IMR-90 (cell line): ENCODE results near the gene RPS6KA6. TPM values are rescaled to one million over a fixed set of nuclear protein-coding genes. Genes with fewer than 3 reads are reported as not detected.

Experiments
- ATAC-seq: fragments of 200-7000 bp; cut with Tn5 transposase; 2 replicates; pipeline ENCODE4 v1.9.1; 2020; ENCODE audit warnings: low read depth, mild to moderate bottlenecking, moderate library complexity
- BruUV-seq: library from RNA; stranded (reverse); fragments of 400-500 nt; replicated peaks from 2 replicates; lab custom pipeline; 2021; lab: Mats Ljungman, UMichigan
- CTCF ChIA-PET: fragments of 300-600 bp; formaldehyde crosslinking; extraction: SDS; loops from one replicate; lab custom pipeline; 2021; ENCODE audit warnings: antibody characterized with exemption; lab: Yijun Ruan, JAX
- POLR2A ChIA-PET: fragments of 300-600 bp; sonication (Branson Sonifier 250); formaldehyde crosslinking; loops from one replicate; lab custom pipeline; 2022; ENCODE audit warnings: antibody characterized with exemption; ENCODE audit not compliant: unreplicated experiment; lab: Charles Lee
- DNase-seq: peaks from one replicate; pipeline ENCODE4 v3.0.0; 2013
- H2AFZ ChIP-seq: replicated peaks from 2 replicates; pipeline ENCODE3; 2013; ENCODE audit warnings: low read length, mild to moderate bottlenecking; ENCODE audit not compliant: poor library complexity
- H2AK5ac ChIP-seq: 2 replicates; pipeline ENCODE4 v1.6.1; 2013; ENCODE audit warnings: low read depth, low read length, inconsistent platforms
- H2AK9ac ChIP-seq: replicated peaks from 2 replicates; pipeline ENCODE3; 2013; ENCODE audit warnings: mild to moderate bottlenecking, low read depth, low read length, moderate library complexity; ENCODE audit not compliant: poor library complexity
- H2BK120ac ChIP-seq: 2 replicates; pipeline ENCODE4 v1.6.1; 2013; ENCODE audit warnings: low read depth, low read length, inconsistent platforms
- H2BK15ac ChIP-seq: 3 replicates; pipeline ENCODE4 v1.6.1; 2013; ENCODE audit warnings: low read depth, low read length, inconsistent platforms
- H2BK20ac ChIP-seq: 2 replicates; pipeline ENCODE4 v1.6.1; 2013; ENCODE audit warnings: low read depth, mild to moderate bottlenecking, inconsistent platforms, low read length, moderate library complexity
- H2BK5ac ChIP-seq: 2 replicates; pipeline ENCODE4 v1.6.1; 2013; ENCODE audit warnings: mild to moderate bottlenecking, low read depth, low read length, inconsistent platforms; ENCODE audit not compliant: poor library complexity, severe bottlenecking
- H3K14ac ChIP-seq: replicated peaks from 2 replicates; pipeline ENCODE4 v1.6.1; 2013; ENCODE audit warnings: low read depth, low read length, inconsistent platforms
- H3K18ac ChIP-seq: 2 replicates; pipeline ENCODE4 v1.6.1; 2013; ENCODE audit warnings: low read depth, low read length, control low read depth
- H3K23ac ChIP-seq: 2 replicates; pipeline ENCODE4 v1.6.1; 2013; ENCODE audit warnings: low read depth, low read length, inconsistent platforms
- H3K27ac ChIP-seq: 2 replicates; pipeline ENCODE4 v1.5.1; 2013; ENCODE audit warnings: mild to moderate bottlenecking, control low read depth, low read length; ENCODE audit not compliant: insufficient read depth
- H3K27me3 ChIP-seq: 2 replicates; pipeline ENCODE4 v1.6.1; 2013; ENCODE audit warnings: low read length; ENCODE audit not compliant: control insufficient read depth, insufficient read depth
- H3K36me3 ChIP-seq: 2 replicates; pipeline ENCODE4 v1.6.1; 2013; ENCODE audit warnings: low read length, mixed read lengths; ENCODE audit not compliant: control insufficient read depth, insufficient read depth
- H3K4ac ChIP-seq: 2 replicates; pipeline ENCODE4 v1.6.1; 2013; ENCODE audit warnings: low read depth, low read length, inconsistent platforms
- H3K4me1 ChIP-seq: 2 replicates; pipeline ENCODE4 v1.6.1; 2013; ENCODE audit warnings: low read length, mixed read lengths; ENCODE audit not compliant: control insufficient read depth, insufficient read depth
- H3K4me2 ChIP-seq: 2 replicates; pipeline ENCODE4 v1.6.1; 2013; ENCODE audit warnings: low read depth, mild to moderate bottlenecking, control low read depth, low read length, moderate library complexity
- H3K4me3 ChIP-seq: 2 replicates; pipeline ENCODE4 v1.5.1; 2013; ENCODE audit warnings: low read depth, mild to moderate bottlenecking, control low read depth, low read length, moderate library complexity; ENCODE audit not compliant: insufficient read depth
- H3K56ac ChIP-seq: 2 replicates; pipeline ENCODE4 v1.6.1; 2013; ENCODE audit warnings: low read length, inconsistent platforms; ENCODE audit not compliant: insufficient read depth; ENCODE audit errors: extremely low read depth
- H3K79me1 ChIP-seq, 2 experiments: 2 replicates each; pipeline ENCODE4 v1.6.1; 2013; ENCODE audit warnings: low read length in 2 of 2, inconsistent platforms in 1 of 2, low read depth in 1 of 2
- H3K9ac ChIP-seq: 2 replicates; pipeline ENCODE4 v1.6.1; 2013; ENCODE audit warnings: low read depth, low read length, control low read depth
- H3K9me1 ChIP-seq: 2 replicates; pipeline ENCODE4 v1.6.1; 2013; ENCODE audit warnings: low read length, inconsistent platforms; ENCODE audit not compliant: insufficient read depth
- H3K9me3 ChIP-seq: 2 replicates; pipeline ENCODE4 v1.6.1; 2013; ENCODE audit warnings: low read length; ENCODE audit not compliant: control insufficient read depth, insufficient read depth
- H4K20me1 ChIP-seq: 2 replicates; pipeline ENCODE4 v1.6.1; 2013; ENCODE audit warnings: low read length, inconsistent platforms; ENCODE audit not compliant: insufficient read depth
- H4K5ac ChIP-seq: 2 replicates; pipeline ENCODE4 v1.6.1; 2013; ENCODE audit warnings: mild to moderate bottlenecking, low read depth, low read length, control low read depth
- H4K8ac ChIP-seq, 2 experiments: 2 replicates each; pipeline ENCODE4 v1.6.1; 2013; ENCODE audit warnings: low read depth in 2 of 2, low read length in 2 of 2, control low read depth in 1 of 2, inconsistent platforms in 1 of 2
- H4K91ac ChIP-seq: 2 replicates; pipeline ENCODE4 v1.6.1; 2013; ENCODE audit warnings: low read depth, low read length, inconsistent platforms; ENCODE audit not compliant: insufficient read depth
- BHLHE40 ChIP-seq: fragments of 150-350 bp; IDR thresholded peaks from 2 replicates; pipeline ENCODE4 v1.6.1; 2016; ENCODE audit warnings: mild to moderate bottlenecking, low read depth, low read length
- CTCF ChIP-seq: conservative IDR thresholded peaks from 2 replicates; pipeline ENCODE4 v1.5.1; 2012; ENCODE audit warnings: mild to moderate bottlenecking, low read depth, low read length, improper control_type of control experiment
- ELK1 ChIP-seq: fragments of 150-350 bp; IDR thresholded peaks from 2 replicates; pipeline ENCODE4 v1.6.1; 2016; ENCODE audit warnings: low read depth, mild to moderate bottlenecking, low read length, moderate library complexity, borderline replicate concordance
- FOS ChIP-seq: fragments of 150-350 bp; IDR thresholded peaks from 2 replicates; pipeline ENCODE4 v1.6.1; 2016; ENCODE audit warnings: low read depth, low read length
- MAFK ChIP-seq: IDR thresholded peaks from 2 replicates; pipeline ENCODE4 v1.6.1; 2012; ENCODE audit warnings: low read depth, low read length, improper control_type of control experiment
- MAZ ChIP-seq: IDR thresholded peaks from 2 replicates; pipeline ENCODE4 v1.6.1; 2012; ENCODE audit warnings: low read depth, mild to moderate bottlenecking, low read length, improper control_type of control experiment, moderate library complexity, borderline replicate concordance
- MXI1 ChIP-seq: IDR thresholded peaks from 2 replicates; pipeline ENCODE4 v1.6.1; 2012; ENCODE audit warnings: low read depth, mild to moderate bottlenecking, low read length, moderate library complexity, borderline replicate concordance
- RAD21 ChIP-seq: IDR thresholded peaks from 2 replicates; pipeline ENCODE4 v1.6.1; 2012; ENCODE audit warnings: low read length, improper control_type of control experiment
- RCOR1 ChIP-seq: IDR thresholded peaks from 2 replicates; pipeline ENCODE4 v1.6.1; 2012; ENCODE audit warnings: mild to moderate bottlenecking, low read length, improper control_type of control experiment; ENCODE audit not compliant: insufficient replicate concordance
- RFX5 ChIP-seq: IDR thresholded peaks from 2 replicates; pipeline ENCODE4 v1.8.0; 2012; ENCODE audit warnings: low read depth, mild to moderate bottlenecking, low read length, moderate library complexity
- USF2 ChIP-seq: fragments of 150-350 bp; IDR thresholded peaks from 2 replicates; pipeline ENCODE4 v1.6.1; 2017; ENCODE audit warnings: mild to moderate bottlenecking, antibody characterized with exemption, low read length, low read depth
- WGBS, 2 experiments: methylation state at CpG; one replicate each; pipeline versions ENCODE4 v1.1.5 to v1.1.7; 2013; ENCODE audit warnings: missing lambda C conversion rate in 2 of 2; ENCODE audit not compliant: insufficient read length in 1 of 2; ENCODE audit errors: extremely low coverage in 2 of 2; 5-methylcytosine and 5-hydroxymethylcytosine counted together
- dilution Hi-C: fragments of 300-500 bp; cut with HindIII; formaldehyde crosslinking; loops from one replicate; pipeline ENCODE4 v1.14.3; 2018; ENCODE audit warnings: low sequenced_read_pairs; ENCODE audit not compliant: unreplicated experiment
- in situ Hi-C: fragments of 300-500 bp; cut with MboI; formaldehyde crosslinking; loops from 3 replicates; pipeline ENCODE4 v1.14.3; 2019; ENCODE audit warnings: low sequenced_read_pairs, inconsistent platforms, mixed read lengths
- intact Hi-C: fragments of 100-400 bp; cut with micrococcal nuclease; formaldehyde crosslinking; loops from 2 replicates; pipeline ENCODE4 v1.10.0; 2022
- polyA plus RNA-seq, 3 experiments: library from polyadenylated mRNA; depleted of rRNA; stranded (reverse); fragments of >200 nt; gene quantifications; 2 replicates each; pipeline ENCODE4 v1.2.3, GENCODE V29; 2012; ENCODE audit warnings: low replicate concordance in 1 of 3
- total RNA-seq: library from RNA; depleted of rRNA; stranded (reverse); fragments of >200 nt; gene quantifications from 2 replicates; pipeline ENCODE4 v1.2.3, GENCODE V29; 2012

RPS6KA6 gene
- total and polyA plus RNA-seq, 2 of the 4 experiments (the other 2 are of a cell fraction) = 3.6 to 6.8 TPM

- no peak overlapping the region for H3K56ac ChIP-seq
- no peaks in the 10 kb centered on the region for H3K4me1 ChIP-seq
- no peak overlapping the region for H2BK15ac ChIP-seq
- H3K14ac ChIP-seq = no peak overlapping the region
- H3K27me3 ChIP-seq = no peaks in the 10 kb centered on the region
- no CpG with 5 or more reads among the region's 4 CpGs for WGBS, 2 experiments
- no TSS peak for BruUV-seq
- H3K9ac ChIP-seq = no peak overlapping the region
- H2AK9ac ChIP-seq = no peak overlapping the region
- no peak overlapping the region for H3K4ac ChIP-seq
- no peak overlapping the region for H3K4me2 ChIP-seq
- ChIA-PET CTCF (interaction anchor here (1.1 kb wide), 1 partner anchor 22 kb away, joined by 3 read pairs; no protein-coding TSS in a partner anchor), POLR2A (no interaction called here)
- no peak overlapping the region for H2BK120ac ChIP-seq
- H4K5ac ChIP-seq = no peak overlapping the region
- H4K20me1 ChIP-seq = no peaks in the 10 kb centered on the region
- ATAC-seq (no peak), DNase-seq (no peak)
- no peaks in the 10 kb centered on the region for H3K9me1 ChIP-seq
- no peak overlapping the region for H2BK5ac ChIP-seq
- dilution Hi-C loops = no loop called here
- H3K27ac ChIP-seq = no peak overlapping the region
- no peak overlapping the region for H3K4me3 ChIP-seq
- H2AK5ac ChIP-seq = no peak overlapping the region
- H2AFZ ChIP-seq = no peak overlapping the region
- no peak for TF ChIP-seq ELK1
- no peak for TF ChIP-seq RCOR1
- no peak for TF ChIP-seq RFX5
- no peak for TF ChIP-seq FOS
- TF ChIP-seq CTCF = no peak
- TF ChIP-seq RAD21 = no peak
- no peak for TF ChIP-seq MAFK
- TF ChIP-seq USF2 = no peak
- TF ChIP-seq MAZ = no peak
- TF ChIP-seq BHLHE40 = no peak
- no peak for TF ChIP-seq MXI1
- H3K36me3 ChIP-seq = no peaks in the 10 kb centered on the region
- no peak overlapping the region for H3K23ac ChIP-seq
- intact Hi-C loops = no loop called here
- no peak overlapping the region for H3K18ac ChIP-seq
- no peak overlapping the region for H4K8ac ChIP-seq
- H3K9me3 ChIP-seq = no peaks in the 10 kb centered on the region
- H3K79me1 ChIP-seq = no peaks in the 10 kb centered on the region
- H4K91ac ChIP-seq = no peak overlapping the region
- in situ Hi-C loops = no loop called here
- no peak overlapping the region for H2BK20ac ChIP-seq
These were observed 27.3 kb downstream of the RPS6KA6 start for GRCh38 chrX:84160736-84161135.
